GM21515 (cell line): ENCODE measurements around the gene RAP1GAP2.

Experiments used
- ATAC-seq: cut with Tn5 transposase; IDR thresholded peaks from one replicate; pipeline ENCODE4 v1.9.1; 2021; ENCODE audit not compliant: unreplicated experiment

RAP1GAP2 gene

GRCh38 chr17:2852221-2852620, 56.0 kb downstream of the RAP1GAP2 start:
- ATAC-seq, result no peak

- ATAC-seq, result no peak
Observed at GRCh38 chr17:2852729-2853282, 56.6 kb downstream of the RAP1GAP2 start.

GRCh38 chr17:2853283-2854142, 57.3 kb downstream of the RAP1GAP2 start:
- no peak for ATAC-seq

- ATAC-seq, result no peak
Observed at GRCh38 chr17:2854143-2855055, 58.2 kb downstream of the RAP1GAP2 start.

- ATAC-seq, result no peak
Observed at GRCh38 chr17:2855063-2855600, 58.9 kb downstream of the RAP1GAP2 start.

- no peak for ATAC-seq
Observed at GRCh38 chr17:2856727-2857126, 60.5 kb downstream of the RAP1GAP2 start.

GRCh38 chr17:2860045-2860444, 63.8 kb downstream of the RAP1GAP2 start:
- ATAC-seq, result no peak

GRCh38 chr17:2860883-2861282, 64.6 kb downstream of the RAP1GAP2 start:
- no peak for ATAC-seq

- ATAC-seq, result no peak
Observed at GRCh38 chr17:2862197-2862596, 66.0 kb downstream of the RAP1GAP2 start.

GRCh38 chr17:2863204-2863603, 67.0 kb downstream of the RAP1GAP2 start:
- no peak for ATAC-seq

GRCh38 chr17:2865228-2865627, 69.0 kb downstream of the RAP1GAP2 start:
- no peak for ATAC-seq

- ATAC-seq, result no peak
Observed at GRCh38 chr17:2867441-2868424, 71.5 kb downstream of the RAP1GAP2 start.

- no peak for ATAC-seq
Observed at GRCh38 chr17:2869604-2870003, 73.4 kb downstream of the RAP1GAP2 start.

GRCh38 chr17:2871205-2871604, 75.0 kb downstream of the RAP1GAP2 start:
- no peak for ATAC-seq

GRCh38 chr17:2871720-2872119, 75.5 kb downstream of the RAP1GAP2 start:
- ATAC-seq, result no peak

GRCh38 chr17:2872282-2872681, 76.0 kb downstream of the RAP1GAP2 start:
- ATAC-seq, result no peak

GRCh38 chr17:2874189-2874686, 78.0 kb downstream of the RAP1GAP2 start:
- no peak for ATAC-seq

GRCh38 chr17:2875608-2876007, 79.4 kb downstream of the RAP1GAP2 start:
- no peak for ATAC-seq

GRCh38 chr17:2876467-2876866, 80.2 kb downstream of the RAP1GAP2 start:
- ATAC-seq, result no peak

GRCh38 chr17:2878751-2879254, 82.6 kb downstream of the RAP1GAP2 start:
- ATAC-seq, result no peak
